HEK293T (cell line): ENCODE results near the gene GOLPH3.

Experiments
- ARNT ChIP-seq: fragments of 450-650 bp; IDR thresholded peaks from 2 replicates; pipeline ENCODE4 v1.6.1; 2017; ENCODE audit warnings: mild to moderate bottlenecking
- BHLHE40 ChIP-seq: fragments of 450-650 bp; IDR thresholded peaks from 2 replicates; pipeline ENCODE4 v1.6.1; 2016; ENCODE audit warnings: mild to moderate bottlenecking, moderate library complexity, borderline replicate concordance
- ELF4 ChIP-seq: fragments of 450-650 bp; IDR thresholded peaks from 2 replicates; pipeline ENCODE4 v1.6.1; 2017; ENCODE audit warnings: antibody characterized with exemption
- FOXK2 ChIP-seq: fragments of 450-650 bp; IDR thresholded peaks from 2 replicates; pipeline ENCODE4 v1.6.1; 2016; ENCODE audit warnings: mild to moderate bottlenecking
- FOXM1 ChIP-seq: fragments of 450-650 bp; IDR thresholded peaks from 2 replicates; pipeline ENCODE4 v1.6.1; 2017; ENCODE audit warnings: mild to moderate bottlenecking, borderline replicate concordance
- HDGF ChIP-seq: fragments of 450-650 bp; IDR thresholded peaks from 2 replicates; pipeline ENCODE4 v1.6.1; 2017; ENCODE audit warnings: antibody characterized with exemption, borderline replicate concordance
- NFRKB ChIP-seq: fragments of 450-650 bp; IDR thresholded peaks from 2 replicates; pipeline ENCODE4 v1.6.1; 2016; ENCODE audit warnings: mild to moderate bottlenecking, moderate library complexity
- PKNOX1 ChIP-seq: fragments of 450-650 bp; IDR thresholded peaks from 2 replicates; pipeline ENCODE4 v1.6.1; 2016
- SP1 ChIP-seq: fragments of 450-650 bp; IDR thresholded peaks from 2 replicates; pipeline ENCODE4 v1.6.1; 2017
- SUZ12 ChIP-seq: fragments of 450-650 bp; IDR thresholded peaks from 2 replicates; pipeline ENCODE4 v1.6.1; 2016; ENCODE audit warnings: mild to moderate bottlenecking
- ZNF384 ChIP-seq: fragments of 450-650 bp; IDR thresholded peaks from 2 replicates; pipeline ENCODE4 v1.6.1; 2016

GRCh38 chr5:32222723-32223470 lies 48.8 kb upstream of the GOLPH3 start:
- TF ChIP-seq NFRKB (no peak), FOXM1 (no peak), FOXK2 (no peak), PKNOX1 (no peak), ELF4 (no peak), HDGF (no peak), ARNT (no peak), BHLHE40 (no peak), SUZ12 (no peak), SP1 (no peak), ZNF384 (no peak)
